IMR-90 (cell line): ENCODE results near the gene SRR. TPM values are rescaled to one million over a fixed set of nuclear protein-coding genes. Genes with fewer than 3 reads are reported as not detected.
A peak's percentile ranks its signal among the peaks of the same experiment; 100 is the strongest.

ENCODE experiments used
- ATAC-seq: fragments of 200-7000 bp; cut with Tn5 transposase; 2 replicates; pipeline ENCODE4 v1.9.1; 2020; ENCODE audit warnings: low read depth, mild to moderate bottlenecking, moderate library complexity
- BruUV-seq: library from RNA; stranded (reverse); fragments of 400-500 nt; replicated peaks from 2 replicates; lab custom pipeline; 2021; lab: Mats Ljungman, UMichigan
- CTCF ChIA-PET: fragments of 300-600 bp; formaldehyde crosslinking; extraction: SDS; loops from one replicate; lab custom pipeline; 2021; ENCODE audit warnings: antibody characterized with exemption; lab: Yijun Ruan, JAX
- POLR2A ChIA-PET: fragments of 300-600 bp; sonication (Branson Sonifier 250); formaldehyde crosslinking; loops from one replicate; lab custom pipeline; 2022; ENCODE audit warnings: antibody characterized with exemption; ENCODE audit not compliant: unreplicated experiment; lab: Charles Lee
- DNase-seq: peaks from one replicate; pipeline ENCODE4 v3.0.0; 2013
- H2AFZ ChIP-seq: replicated peaks from 2 replicates; pipeline ENCODE3; 2013; ENCODE audit warnings: low read length, mild to moderate bottlenecking; ENCODE audit not compliant: poor library complexity
- H2AK5ac ChIP-seq: 2 replicates; pipeline ENCODE4 v1.6.1; 2013; ENCODE audit warnings: low read depth, low read length, inconsistent platforms
- H2AK9ac ChIP-seq: replicated peaks from 2 replicates; pipeline ENCODE3; 2013; ENCODE audit warnings: mild to moderate bottlenecking, low read depth, low read length, moderate library complexity; ENCODE audit not compliant: poor library complexity
- H2BK120ac ChIP-seq: 2 replicates; pipeline ENCODE4 v1.6.1; 2013; ENCODE audit warnings: low read depth, low read length, inconsistent platforms
- H2BK15ac ChIP-seq: 3 replicates; pipeline ENCODE4 v1.6.1; 2013; ENCODE audit warnings: low read depth, low read length, inconsistent platforms
- H2BK20ac ChIP-seq: 2 replicates; pipeline ENCODE4 v1.6.1; 2013; ENCODE audit warnings: low read depth, mild to moderate bottlenecking, inconsistent platforms, low read length, moderate library complexity
- H2BK5ac ChIP-seq: 2 replicates; pipeline ENCODE4 v1.6.1; 2013; ENCODE audit warnings: mild to moderate bottlenecking, low read depth, low read length, inconsistent platforms; ENCODE audit not compliant: poor library complexity, severe bottlenecking
- H3K14ac ChIP-seq: replicated peaks from 2 replicates; pipeline ENCODE4 v1.6.1; 2013; ENCODE audit warnings: low read depth, low read length, inconsistent platforms
- H3K18ac ChIP-seq: 2 replicates; pipeline ENCODE4 v1.6.1; 2013; ENCODE audit warnings: low read depth, low read length, control low read depth
- H3K23ac ChIP-seq: 2 replicates; pipeline ENCODE4 v1.6.1; 2013; ENCODE audit warnings: low read depth, low read length, inconsistent platforms
- H3K27ac ChIP-seq: 2 replicates; pipeline ENCODE4 v1.5.1; 2013; ENCODE audit warnings: mild to moderate bottlenecking, control low read depth, low read length; ENCODE audit not compliant: insufficient read depth
- H3K27me3 ChIP-seq: 2 replicates; pipeline ENCODE4 v1.6.1; 2013; ENCODE audit warnings: low read length; ENCODE audit not compliant: control insufficient read depth, insufficient read depth
- H3K36me3 ChIP-seq: 2 replicates; pipeline ENCODE4 v1.6.1; 2013; ENCODE audit warnings: low read length, mixed read lengths; ENCODE audit not compliant: control insufficient read depth, insufficient read depth
- H3K4ac ChIP-seq: 2 replicates; pipeline ENCODE4 v1.6.1; 2013; ENCODE audit warnings: low read depth, low read length, inconsistent platforms
- H3K4me1 ChIP-seq: 2 replicates; pipeline ENCODE4 v1.6.1; 2013; ENCODE audit warnings: low read length, mixed read lengths; ENCODE audit not compliant: control insufficient read depth, insufficient read depth
- H3K4me2 ChIP-seq: 2 replicates; pipeline ENCODE4 v1.6.1; 2013; ENCODE audit warnings: low read depth, mild to moderate bottlenecking, control low read depth, low read length, moderate library complexity
- H3K4me3 ChIP-seq: 2 replicates; pipeline ENCODE4 v1.5.1; 2013; ENCODE audit warnings: low read depth, mild to moderate bottlenecking, control low read depth, low read length, moderate library complexity; ENCODE audit not compliant: insufficient read depth
- H3K56ac ChIP-seq: 2 replicates; pipeline ENCODE4 v1.6.1; 2013; ENCODE audit warnings: low read length, inconsistent platforms; ENCODE audit not compliant: insufficient read depth; ENCODE audit errors: extremely low read depth
- H3K79me1 ChIP-seq, 2 experiments: 2 replicates each; pipeline ENCODE4 v1.6.1; 2013; ENCODE audit warnings: low read length in 2 of 2, inconsistent platforms in 1 of 2, low read depth in 1 of 2
- H3K9ac ChIP-seq: 2 replicates; pipeline ENCODE4 v1.6.1; 2013; ENCODE audit warnings: low read depth, low read length, control low read depth
- H3K9me1 ChIP-seq: 2 replicates; pipeline ENCODE4 v1.6.1; 2013; ENCODE audit warnings: low read length, inconsistent platforms; ENCODE audit not compliant: insufficient read depth
- H3K9me3 ChIP-seq: 2 replicates; pipeline ENCODE4 v1.6.1; 2013; ENCODE audit warnings: low read length; ENCODE audit not compliant: control insufficient read depth, insufficient read depth
- H4K20me1 ChIP-seq: 2 replicates; pipeline ENCODE4 v1.6.1; 2013; ENCODE audit warnings: low read length, inconsistent platforms; ENCODE audit not compliant: insufficient read depth
- H4K5ac ChIP-seq: 2 replicates; pipeline ENCODE4 v1.6.1; 2013; ENCODE audit warnings: mild to moderate bottlenecking, low read depth, low read length, control low read depth
- H4K8ac ChIP-seq, 2 experiments: 2 replicates each; pipeline ENCODE4 v1.6.1; 2013; ENCODE audit warnings: low read depth in 2 of 2, low read length in 2 of 2, control low read depth in 1 of 2, inconsistent platforms in 1 of 2
- H4K91ac ChIP-seq: 2 replicates; pipeline ENCODE4 v1.6.1; 2013; ENCODE audit warnings: low read depth, low read length, inconsistent platforms; ENCODE audit not compliant: insufficient read depth
- BHLHE40 ChIP-seq: fragments of 150-350 bp; IDR thresholded peaks from 2 replicates; pipeline ENCODE4 v1.6.1; 2016; ENCODE audit warnings: mild to moderate bottlenecking, low read depth, low read length
- MAZ ChIP-seq: IDR thresholded peaks from 2 replicates; pipeline ENCODE4 v1.6.1; 2012; ENCODE audit warnings: low read depth, mild to moderate bottlenecking, low read length, improper control_type of control experiment, moderate library complexity, borderline replicate concordance
- WGBS, 2 experiments: methylation state at CpG; one replicate each; pipeline versions ENCODE4 v1.1.5 to v1.1.7; 2013; ENCODE audit warnings: missing lambda C conversion rate in 2 of 2; ENCODE audit not compliant: insufficient read length in 1 of 2; ENCODE audit errors: extremely low coverage in 2 of 2; 5-methylcytosine and 5-hydroxymethylcytosine counted together
- dilution Hi-C: fragments of 300-500 bp; cut with HindIII; formaldehyde crosslinking; loops from one replicate; pipeline ENCODE4 v1.14.3; 2018; ENCODE audit warnings: low sequenced_read_pairs; ENCODE audit not compliant: unreplicated experiment
- in situ Hi-C: fragments of 300-500 bp; cut with MboI; formaldehyde crosslinking; loops from 3 replicates; pipeline ENCODE4 v1.14.3; 2019; ENCODE audit warnings: low sequenced_read_pairs, inconsistent platforms, mixed read lengths
- intact Hi-C: fragments of 100-400 bp; cut with micrococcal nuclease; formaldehyde crosslinking; loops from 2 replicates; pipeline ENCODE4 v1.10.0; 2022
- polyA plus RNA-seq, 3 experiments: library from polyadenylated mRNA; depleted of rRNA; stranded (reverse); fragments of >200 nt; gene quantifications; 2 replicates each; pipeline ENCODE4 v1.2.3, GENCODE V29; 2012; ENCODE audit warnings: low replicate concordance in 1 of 3
- total RNA-seq: library from RNA; depleted of rRNA; stranded (reverse); fragments of >200 nt; gene quantifications from 2 replicates; pipeline ENCODE4 v1.2.3, GENCODE V29; 2012

Gene SRR
- total and polyA plus RNA-seq, 2 of the 4 experiments (the other 2 are of a cell fraction), result 14.5 to 52.7 TPM

GRCh38 chr17:2259769-2260536 is 43.8 kb upstream of the SRR start:
- CTCF ChIA-PET, result interaction anchor here (1.1 to 1.3 kb wide), 2 partner anchors 15 to 165 kb away, joined by 3 read pairs; no protein-coding TSS in a partner anchor
- ATAC-seq (peak; percentile 59; the same call in 1 of the 2 replicates), DNase-seq (peak; percentile 81)
- Histone ChIP-seq H4K5ac (no peak overlapping the region), H4K20me1 (peaks cover 3% of the 10 kb centered on the region; the same call in 1 of the 2 replicates), H3K27me3 (no peaks in the 10 kb centered on the region), H2AK5ac (peak overlapping the region; percentile 43; the same call in 1 of the 2 replicates), H3K23ac (peak overlapping the region; percentile 13; the same call in 1 of the 2 replicates), H2AK9ac (peak overlapping the region; percentile 6), H3K4me3 (no peak overlapping the region), H3K36me3 (no peaks in the 10 kb centered on the region), H3K56ac (no peak overlapping the region), H3K18ac (no peak overlapping the region), H2AFZ (no peak overlapping the region), H3K27ac (no peak overlapping the region), H2BK15ac (peak overlapping the region; percentile 1; the same call in 1 of the 3 replicates), H2BK5ac (peak overlapping the region; percentile 9), H2BK20ac (0 out of 2 replicates have a peak overlapping the region, but pooled peaks have one; percentile 59), H3K14ac (peak overlapping the region; percentile 35), H3K9me1 (peaks cover 10% of the 10 kb centered on the region), H4K8ac (0 out of 4 replicates have a peak overlapping the region, but pooled peaks of 1 of the 2 experiments have one; percentile 10), H3K79me1 (peaks cover 18 to 61% of the 10 kb centered on the region in 2 experiments), H3K9ac (no peak overlapping the region), H4K91ac (no peak overlapping the region), H3K4me2 (no peak overlapping the region), H3K4ac (peak overlapping the region; percentile 64), H3K9me3 (no peaks in the 10 kb centered on the region), H2BK120ac (peak overlapping the region; percentile 20; the same call in 1 of the 2 replicates), H3K4me1 (peaks cover 10% of the 10 kb centered on the region)
- no CpG with 5 or more reads among the region's 8 CpGs for WGBS, 2 experiments
- dilution Hi-C loops, result no loop called here
- TF ChIP-seq BHLHE40 (no peak), MAZ (no peak)
- in situ Hi-C loops, result no loop called here
- POLR2A ChIA-PET, result interaction anchor here (0.5 to 0.6 kb wide), 2 partner anchors 79 to 1005 kb away, joined by 3 to 7 read pairs; no protein-coding TSS in a partner anchor
- intact Hi-C loops, result no loop called here
- no TSS peak for BruUV-seq
